ENCODE results near the gene EDIL3. TPM values are rescaled to one million over a fixed set of nuclear protein-coding genes. Genes with fewer than 3 reads are reported as not detected.
A peak's percentile ranks its signal among the peaks of the same experiment; 100 is the strongest.

Gene EDIL3
- polyA plus RNA-seq (2013, experiment 1 of 2; ENCODE audit: insufficient read length), result 233 TPM
- polyA plus RNA-seq (2013, experiment 2 of 2; ENCODE audit: insufficient read length), result 267 TPM

GRCh38 chr5:84384604-84385575 lies at the start of gene EDIL3:
Gene EDIL3 (minus strand): TSS chr5:84384880. CDS start chr5:84384374, 506 bp downstream.
- peak; percentile 65 for DNase-seq

GRCh38 chr5:84433461-84433860 lies 48.8 kb upstream of the EDIL3 start:
- DNase-seq, result peak; percentile 36

GRCh38 chr5:84430863-84431663 lies 46.4 kb upstream of the EDIL3 start:
- DNase-seq, result no peak

- no peak for DNase-seq
Measured at GRCh38 chr5:84430079-84430478, 45.4 kb upstream of the EDIL3 start.

- no peak for DNase-seq
Measured at GRCh38 chr5:84425365-84425881, 40.7 kb upstream of the EDIL3 start.

GRCh38 chr5:84419742-84420141 lies 35.1 kb upstream of the EDIL3 start:
- DNase-seq, result no peak

- DNase-seq, result no peak
Measured at GRCh38 chr5:84411832-84412605, 27.3 kb upstream of the EDIL3 start.

- no peak for DNase-seq
Measured at GRCh38 chr5:84406111-84406510, 21.4 kb upstream of the EDIL3 start.

GRCh38 chr5:84403773-84404172 lies 19.1 kb upstream of the EDIL3 start:
- DNase-seq, result peak; percentile 87

GRCh38 chr5:84397385-84397784 lies 12.7 kb upstream of the EDIL3 start:
- DNase-seq, result no peak

GRCh38 chr5:84393969-84394368 lies 9.3 kb upstream of the EDIL3 start:
- DNase-seq, result peak; percentile 71

- DNase-seq, result no peak
Measured at GRCh38 chr5:84392836-84393235, 8.2 kb upstream of the EDIL3 start.

- no peak for DNase-seq
Measured at GRCh38 chr5:84385705-84386104, 1.0 kb upstream of the EDIL3 start.

GRCh38 chr5:84383816-84384603 lies 670 bp downstream of the EDIL3 start:
- peak; percentile 77 for DNase-seq

- no peak for DNase-seq
Measured at GRCh38 chr5:84383296-84383815, 1.3 kb downstream of the EDIL3 start.

- DNase-seq, result peak; percentile 79
Measured at GRCh38 chr5:84382363-84383295, 2.1 kb downstream of the EDIL3 start.

GRCh38 chr5:84381502-84382362 lies 2.9 kb downstream of the EDIL3 start:
- DNase-seq, result peak; percentile 75

- DNase-seq, result peak; percentile 63
Measured at GRCh38 chr5:84379749-84380148, 4.9 kb downstream of the EDIL3 start.

- DNase-seq, result peak; percentile 95
Measured at GRCh38 chr5:84378961-84379360, 5.7 kb downstream of the EDIL3 start.
